T-helper 2 cell (primary cell): ENCODE data around the gene CABP2.
"Not testable (repeated sequence)": the region's sequence is repeated elsewhere in the genome, so short reads cannot be mapped to it uniquely, and the experiment has no call there.

Experiments
- DNase-seq, 5 experiments: peaks; one replicate each; pipeline versions ENCODE4 v3.0.0 to v3.0.0-alpha.2; 2012 to 2022

Gene CABP2

DNA sequence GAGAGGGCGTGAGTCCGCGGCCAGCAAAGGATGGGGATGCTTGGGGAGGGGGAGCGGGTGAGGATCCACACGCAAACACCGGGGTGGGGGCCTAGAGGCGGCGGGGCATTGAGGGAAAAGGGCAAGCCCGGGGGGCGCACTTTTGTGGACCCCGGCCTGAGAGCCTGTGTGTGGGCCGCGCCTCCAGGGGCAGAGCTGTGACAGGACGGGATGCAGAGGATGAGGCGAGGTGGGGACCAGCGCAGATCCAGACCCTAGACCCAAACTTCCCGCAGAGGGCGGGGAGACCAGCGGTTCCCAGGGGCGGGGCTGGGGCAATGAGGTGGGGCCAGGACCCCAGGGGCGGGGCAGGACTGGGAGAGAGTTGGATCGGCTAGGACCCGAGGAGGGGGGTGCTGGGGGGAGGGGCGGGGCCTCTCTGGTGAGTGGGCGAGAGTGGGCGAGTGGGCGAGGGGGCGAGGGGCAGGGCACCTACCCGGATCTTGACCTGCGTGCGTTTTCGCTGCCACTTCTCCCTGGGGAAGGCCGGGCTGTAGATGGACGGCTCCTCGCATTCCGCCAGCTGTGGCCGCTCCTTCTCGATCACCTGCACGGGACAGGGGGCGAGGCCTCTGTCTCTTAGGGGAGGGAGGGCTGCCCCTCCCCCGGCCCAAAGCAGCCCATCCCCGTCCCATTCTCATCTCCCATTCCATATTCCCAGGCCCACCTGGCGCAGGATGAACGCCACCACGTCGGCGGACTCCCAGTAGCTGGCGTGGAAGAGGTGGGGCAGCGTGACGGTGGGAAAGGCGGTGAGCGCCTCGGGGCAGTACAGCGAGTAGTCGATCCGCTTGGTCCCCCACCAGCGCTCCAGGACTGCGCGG, 28.6 kb downstream of the CABP2 start:
- no peak for DNase-seq

DNA sequence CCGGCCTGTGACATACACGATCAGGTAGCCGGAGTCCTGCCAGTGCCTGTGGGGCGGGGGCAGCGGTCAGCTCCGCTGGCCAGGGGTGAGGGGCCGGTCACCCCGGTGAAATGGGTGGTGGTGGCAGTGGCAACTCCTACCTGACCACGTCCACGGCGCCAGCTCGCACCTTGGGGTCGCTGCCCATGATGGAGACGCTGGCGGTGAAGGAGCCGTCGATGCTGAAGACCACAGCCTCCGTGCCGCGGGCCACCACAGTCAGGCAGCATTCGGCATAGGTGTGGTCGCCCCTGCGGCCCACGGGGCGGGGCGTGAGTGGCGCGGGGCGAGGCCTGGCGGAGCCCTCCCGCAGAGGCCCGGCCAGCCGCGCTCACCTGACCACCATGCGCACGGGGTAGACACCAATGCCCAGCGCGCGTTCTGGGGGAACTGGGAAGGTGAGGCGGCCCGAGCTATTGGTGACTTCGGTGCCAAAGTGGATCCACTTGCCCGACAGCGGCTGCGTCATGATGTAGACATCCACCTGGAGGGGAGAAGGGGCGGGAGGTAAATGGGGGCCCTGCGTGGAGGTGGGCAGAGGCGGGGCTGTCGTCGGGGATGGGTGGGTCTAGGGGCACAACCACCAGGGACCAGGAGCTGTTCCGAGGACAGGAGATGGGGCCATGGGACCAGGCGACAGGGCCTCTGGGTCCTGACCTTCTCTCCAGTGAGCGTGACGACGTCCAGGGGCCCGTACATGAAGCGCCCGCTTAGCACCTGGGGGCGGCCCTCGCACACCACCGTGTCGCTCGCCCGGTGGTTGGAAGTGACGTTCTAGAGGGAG, 29.5 kb downstream of the CABP2 start:
- DNase-seq = no peak

DNA sequence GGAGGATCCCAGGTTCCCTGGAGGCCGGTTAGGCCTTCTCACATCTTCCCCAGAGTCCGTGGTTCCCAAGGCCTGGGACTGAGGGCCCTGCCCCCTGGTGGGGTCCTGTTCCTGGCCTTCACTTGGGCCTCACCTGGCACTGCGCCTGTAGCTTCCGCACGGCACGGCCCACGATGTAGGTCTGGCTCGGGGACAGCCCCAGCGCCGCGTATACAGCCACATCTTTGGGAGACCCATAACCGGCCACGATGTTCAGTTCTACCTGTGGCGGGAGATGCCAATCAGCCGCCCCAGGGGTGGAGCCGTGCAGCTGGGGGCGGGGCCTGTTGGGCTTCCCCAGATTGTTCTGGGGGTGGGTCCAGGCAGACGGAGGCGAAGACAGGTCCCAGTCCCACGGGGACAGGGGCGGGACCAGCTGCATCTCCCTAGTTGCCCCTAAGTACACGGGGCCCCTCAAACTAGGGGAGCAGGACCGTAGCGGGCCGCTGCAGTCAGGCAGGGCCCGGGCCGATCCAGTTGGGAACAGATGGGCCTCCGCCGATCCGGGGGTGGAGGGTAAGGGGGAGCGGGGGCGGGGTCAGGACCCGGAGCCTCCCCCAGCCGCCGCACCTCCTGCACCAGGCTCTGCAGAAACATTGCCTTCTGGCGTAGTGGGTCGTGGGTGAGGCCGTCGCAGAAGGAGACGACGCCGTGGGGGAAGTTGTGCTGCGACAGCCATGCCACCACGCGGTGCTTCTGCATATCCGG, 30.3 kb downstream of the CABP2 start:
- no peak for DNase-seq

DNA sequence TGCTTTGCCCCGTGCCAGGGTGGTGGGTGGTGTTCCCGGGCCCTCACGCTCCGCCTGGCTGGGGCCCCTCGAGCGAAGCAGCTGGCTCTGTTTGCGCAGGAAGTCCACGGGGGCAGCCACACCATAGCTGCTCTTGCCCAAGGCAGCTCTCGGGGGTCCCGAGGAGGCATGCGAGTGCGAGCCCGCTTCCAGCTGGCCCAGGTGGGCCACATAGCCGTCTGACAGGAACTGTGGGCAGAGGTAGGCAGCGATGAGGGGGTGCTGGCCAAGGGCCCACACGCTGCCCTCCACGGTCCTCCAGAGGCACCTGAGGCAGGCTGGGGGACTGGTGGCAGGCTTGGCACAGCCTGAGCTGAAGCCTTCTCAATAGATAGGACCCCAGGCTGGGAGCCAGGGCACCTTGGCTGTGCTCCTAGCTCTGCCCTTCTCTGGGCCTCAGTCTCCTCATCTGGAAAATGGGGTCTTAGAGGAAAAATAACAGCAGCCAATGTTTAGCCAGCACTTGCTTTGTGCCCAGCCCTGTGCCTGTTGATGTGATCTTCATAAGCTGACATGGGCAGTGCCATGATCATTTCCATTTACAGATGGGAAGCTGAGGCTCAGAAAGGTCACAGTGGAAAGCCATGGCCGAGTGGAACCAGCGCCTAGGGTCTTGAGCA, 31.0 kb downstream of the CABP2 start:
- no peak for DNase-seq

DNA sequence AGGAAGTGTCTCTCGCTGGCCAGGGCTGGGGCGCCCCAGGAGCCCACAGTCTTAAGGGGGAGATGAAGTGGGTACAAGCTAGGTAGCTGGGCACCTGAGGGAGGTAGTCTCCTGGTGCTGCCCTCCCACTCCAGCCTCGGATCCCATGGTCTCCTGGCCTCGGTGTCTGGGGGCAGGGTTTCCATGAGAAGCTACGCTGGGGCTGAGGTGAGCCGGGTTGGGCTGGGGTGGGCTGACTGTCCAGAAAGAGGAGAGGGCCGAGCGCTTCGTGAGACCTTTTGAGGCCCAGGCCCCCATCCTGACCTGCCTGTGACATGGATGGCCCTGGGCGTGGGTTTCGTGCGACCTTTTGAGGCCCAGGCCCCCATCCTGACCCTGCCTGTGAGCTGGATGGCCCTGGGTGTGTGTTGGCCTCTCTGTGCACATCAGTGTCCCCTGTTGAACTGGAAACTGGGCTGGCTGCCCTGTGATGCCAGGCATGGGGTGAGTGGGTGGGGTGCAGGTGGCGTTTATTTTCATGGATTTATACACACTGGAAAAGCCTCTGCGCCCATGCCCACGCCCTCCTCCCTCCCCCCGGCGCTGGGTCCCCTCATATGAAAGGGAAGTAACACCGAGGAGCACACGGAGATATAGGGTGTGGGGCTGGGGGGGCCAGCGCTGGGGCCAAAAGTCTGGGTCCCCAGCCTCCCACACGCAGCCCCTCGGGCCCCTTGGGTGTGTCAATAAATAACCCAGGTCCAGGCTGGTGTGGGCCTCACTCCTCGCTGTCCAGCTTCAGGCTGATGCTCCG, 31.8 kb downstream of the CABP2 start:
- no peak for DNase-seq

DNA sequence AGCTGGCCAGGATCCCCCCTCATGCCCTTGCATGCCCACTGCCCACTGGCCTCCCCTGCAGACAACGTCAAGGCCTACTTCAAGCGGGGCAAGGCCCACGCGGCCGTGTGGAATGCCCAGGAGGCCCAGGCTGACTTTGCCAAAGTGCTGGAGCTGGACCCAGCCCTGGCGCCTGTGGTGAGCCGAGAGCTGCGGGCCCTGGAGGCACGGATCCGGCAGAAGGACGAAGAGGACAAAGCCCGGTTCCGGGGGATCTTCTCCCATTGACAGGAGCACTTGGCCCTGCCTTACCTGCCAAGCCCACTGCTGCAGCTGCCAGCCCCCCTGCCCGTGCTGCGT, 32.5 kb downstream of the CABP2 start:
- DNase-seq = no peak

DNA sequence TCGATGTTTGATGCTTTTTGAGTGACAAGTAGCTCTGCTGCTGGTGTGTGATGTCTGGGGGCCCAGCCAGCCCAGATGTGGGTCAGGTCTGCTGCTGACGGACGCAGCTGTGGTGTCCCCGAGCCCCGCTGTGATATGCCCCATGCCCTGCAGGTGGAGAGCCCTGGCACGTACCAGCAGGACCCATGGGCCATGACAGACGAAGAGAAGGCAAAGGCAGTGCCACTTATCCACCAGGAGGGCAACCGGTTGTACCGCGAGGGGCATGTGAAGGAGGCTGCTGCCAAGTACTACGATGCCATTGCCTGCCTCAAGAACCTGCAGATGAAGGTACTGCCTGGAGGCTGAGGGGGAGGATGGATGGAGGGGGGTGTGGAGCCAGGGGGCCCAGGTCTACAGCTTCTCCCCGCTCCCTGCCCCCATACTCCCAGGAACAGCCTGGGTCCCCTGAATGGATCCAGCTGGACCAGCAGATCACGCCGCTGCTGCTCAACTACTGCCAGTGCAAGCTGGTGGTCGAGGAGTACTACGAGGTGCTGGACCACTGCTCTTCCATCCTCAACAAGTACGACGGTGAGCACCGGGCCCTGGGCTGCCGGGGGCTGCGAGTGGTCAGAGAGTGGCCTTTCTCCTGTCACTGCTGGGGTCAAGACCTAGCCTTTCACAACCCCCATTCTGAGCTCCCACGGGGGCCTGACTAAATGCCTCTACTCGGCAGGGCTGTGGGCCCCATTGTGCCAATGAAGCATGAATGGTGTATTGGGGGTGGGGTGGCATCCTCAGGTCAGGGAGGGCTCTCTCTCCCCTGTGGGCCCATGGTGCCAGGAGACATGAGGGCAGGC, 33.1 kb downstream of the CABP2 start:
- no peak for DNase-seq

DNA sequence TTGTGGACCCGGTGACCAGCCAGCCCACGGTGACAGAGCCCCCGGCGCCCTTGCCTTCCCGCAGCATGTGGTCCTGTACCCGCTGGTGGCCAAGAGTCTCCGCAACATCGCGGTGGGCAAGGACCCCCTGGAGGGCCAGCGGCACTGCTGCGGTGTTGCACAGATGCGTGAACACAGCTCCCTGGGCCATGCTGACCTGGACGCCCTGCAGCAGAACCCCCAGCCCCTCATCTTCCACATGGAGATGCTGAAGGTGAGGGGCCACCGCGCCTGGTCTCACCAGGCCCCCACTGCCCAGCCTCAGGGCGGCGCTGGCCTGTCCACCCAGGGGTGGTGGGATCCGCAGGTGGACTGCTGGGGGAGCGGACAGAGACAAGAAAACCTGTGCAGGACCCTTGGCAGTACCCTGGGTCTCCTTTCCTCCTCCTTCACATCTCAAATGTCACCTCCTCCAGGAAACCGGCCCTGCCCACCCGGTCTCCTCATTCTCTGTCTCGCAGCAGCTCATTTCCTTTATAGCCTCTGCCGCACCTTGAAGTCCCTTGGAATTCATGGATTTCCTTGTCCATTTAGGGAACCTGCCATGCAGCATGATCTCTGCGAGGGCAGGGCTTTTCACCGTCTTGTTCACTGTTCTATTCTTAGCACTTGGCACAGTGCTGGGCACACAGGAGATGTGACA, 33.9 kb downstream of the CABP2 start:
- DNase-seq = no peak

DNA sequence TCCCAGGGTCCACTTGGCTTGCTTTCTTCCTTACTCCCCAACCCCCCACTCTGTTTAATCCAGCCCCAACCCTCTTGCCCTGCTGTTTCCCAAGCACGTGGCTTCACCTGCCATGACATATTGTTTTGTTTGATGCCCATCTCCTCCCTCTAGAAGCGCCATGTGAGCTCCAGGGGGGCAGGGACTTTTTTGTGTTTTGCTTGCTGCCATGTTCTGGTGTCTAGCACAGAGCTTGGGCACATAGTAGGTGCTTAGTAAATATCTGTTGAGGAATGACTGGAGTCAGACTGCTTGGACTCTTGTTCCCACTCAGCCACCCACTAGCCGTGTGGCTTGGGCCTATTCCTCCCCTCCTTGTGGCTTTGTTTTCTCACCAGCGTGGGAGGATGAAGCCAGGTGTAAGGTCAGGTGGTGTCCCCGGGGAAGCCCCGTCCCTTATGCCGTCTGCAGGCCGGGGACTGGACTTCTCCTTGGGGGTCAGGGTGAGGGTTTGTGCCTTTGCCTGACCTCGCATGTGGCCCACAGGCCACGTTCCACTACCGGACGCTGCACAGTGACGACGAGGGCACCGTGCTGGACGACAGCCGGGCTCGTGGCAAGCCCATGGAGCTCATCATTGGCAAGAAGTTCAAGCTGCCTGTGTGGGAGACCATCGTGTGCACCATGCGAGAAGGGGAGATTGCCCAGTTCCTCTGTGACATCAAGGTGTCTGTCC, 36.6 kb downstream of the CABP2 start:
- DNase-seq = peak in 1 of 5 experiments; percentile 33

DNA sequence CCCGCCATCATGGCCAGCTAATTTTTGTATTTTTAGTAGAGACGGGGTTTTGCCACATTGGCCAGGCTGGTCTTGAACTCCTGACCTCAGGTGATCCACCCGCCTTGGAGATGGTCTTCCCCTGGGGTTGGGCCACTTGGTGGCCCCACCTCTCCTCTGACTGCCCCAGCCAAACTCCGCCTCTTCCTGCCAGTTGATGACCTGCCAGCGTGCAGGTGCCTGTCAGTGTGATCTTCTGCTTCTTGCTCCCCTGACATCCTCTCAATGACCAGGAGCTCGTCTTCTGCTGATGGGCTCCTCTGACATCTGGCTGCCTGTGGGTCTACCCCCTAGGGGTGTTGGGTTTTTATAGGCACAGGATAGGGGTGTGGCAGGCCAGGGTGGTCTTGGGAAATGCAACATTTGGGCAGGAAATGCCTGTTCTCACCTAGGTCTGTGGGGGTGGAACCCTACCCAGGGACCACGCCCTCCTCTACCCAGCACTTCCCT, 37.3 kb downstream of the CABP2 start:
- DNase-seq = peak in 2 of 5 experiments; percentile 60 to 85

DNA sequence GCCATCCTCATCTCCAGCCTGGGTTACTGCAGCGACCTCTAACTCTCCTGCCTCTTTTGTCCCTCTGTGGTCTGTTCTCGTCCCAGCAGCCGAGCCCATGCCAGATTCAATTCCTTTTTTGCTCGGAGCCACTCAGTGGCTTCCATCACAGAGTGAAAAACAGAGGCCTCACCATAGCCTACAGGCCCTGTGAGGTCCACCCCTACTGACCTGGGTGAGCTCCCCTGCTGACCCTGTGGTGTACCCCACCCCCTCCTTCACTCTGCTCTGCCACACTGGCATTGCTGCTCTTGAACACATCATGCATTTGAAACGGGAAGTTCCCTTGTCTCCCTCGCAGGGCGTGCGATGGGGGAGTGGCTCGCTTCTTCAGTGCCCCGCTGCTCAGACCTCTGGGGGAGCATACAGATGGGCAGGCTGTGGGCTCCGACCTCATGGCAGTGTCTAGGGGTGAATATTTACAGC, 38.4 kb downstream of the CABP2 start:
- DNase-seq = peak in 3 of 5 experiments; percentile 46 to 82 (median 47)

DNA sequence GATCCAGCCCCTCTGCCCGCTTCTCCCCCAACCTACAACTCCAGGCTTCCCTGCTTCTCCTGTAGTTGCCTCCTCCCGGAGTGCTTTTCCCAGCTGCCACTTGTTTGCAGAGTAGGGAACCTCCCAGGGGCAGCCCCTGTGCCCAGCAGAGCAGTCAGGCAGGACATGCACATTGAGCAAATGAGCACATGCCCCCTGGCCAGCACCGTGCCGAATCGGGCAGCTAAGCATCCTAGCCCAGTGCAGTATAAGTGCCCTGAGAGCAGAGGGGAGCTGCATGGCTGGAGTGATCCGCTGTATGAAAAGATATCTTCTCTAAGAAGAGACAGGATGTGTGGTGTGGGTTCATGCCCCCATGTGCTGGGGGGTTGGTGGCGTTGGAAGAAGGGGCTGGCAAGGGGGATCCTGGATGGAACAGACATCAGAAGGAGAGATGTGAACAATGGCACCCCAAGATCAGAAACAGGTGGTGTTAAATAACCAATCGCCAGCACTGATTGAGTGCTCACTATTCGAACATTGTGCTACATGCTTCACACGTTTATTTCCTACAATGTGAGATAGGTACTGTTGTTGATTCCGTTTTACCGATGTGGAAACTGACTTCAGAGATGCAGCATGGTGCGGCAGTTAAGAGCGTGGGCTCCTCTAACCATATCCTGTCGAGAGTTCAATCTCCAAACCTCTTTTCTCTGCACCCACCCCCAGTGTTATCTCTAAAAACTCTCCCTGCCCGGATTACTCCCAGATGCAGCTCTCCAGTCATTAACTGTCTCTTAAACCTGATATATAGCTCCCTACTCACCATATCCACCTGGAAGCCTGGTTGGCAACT, 39.2 kb downstream of the CABP2 start:
- DNase-seq = peak in 2 of 5 experiments; percentile 63 to 93

DNA sequence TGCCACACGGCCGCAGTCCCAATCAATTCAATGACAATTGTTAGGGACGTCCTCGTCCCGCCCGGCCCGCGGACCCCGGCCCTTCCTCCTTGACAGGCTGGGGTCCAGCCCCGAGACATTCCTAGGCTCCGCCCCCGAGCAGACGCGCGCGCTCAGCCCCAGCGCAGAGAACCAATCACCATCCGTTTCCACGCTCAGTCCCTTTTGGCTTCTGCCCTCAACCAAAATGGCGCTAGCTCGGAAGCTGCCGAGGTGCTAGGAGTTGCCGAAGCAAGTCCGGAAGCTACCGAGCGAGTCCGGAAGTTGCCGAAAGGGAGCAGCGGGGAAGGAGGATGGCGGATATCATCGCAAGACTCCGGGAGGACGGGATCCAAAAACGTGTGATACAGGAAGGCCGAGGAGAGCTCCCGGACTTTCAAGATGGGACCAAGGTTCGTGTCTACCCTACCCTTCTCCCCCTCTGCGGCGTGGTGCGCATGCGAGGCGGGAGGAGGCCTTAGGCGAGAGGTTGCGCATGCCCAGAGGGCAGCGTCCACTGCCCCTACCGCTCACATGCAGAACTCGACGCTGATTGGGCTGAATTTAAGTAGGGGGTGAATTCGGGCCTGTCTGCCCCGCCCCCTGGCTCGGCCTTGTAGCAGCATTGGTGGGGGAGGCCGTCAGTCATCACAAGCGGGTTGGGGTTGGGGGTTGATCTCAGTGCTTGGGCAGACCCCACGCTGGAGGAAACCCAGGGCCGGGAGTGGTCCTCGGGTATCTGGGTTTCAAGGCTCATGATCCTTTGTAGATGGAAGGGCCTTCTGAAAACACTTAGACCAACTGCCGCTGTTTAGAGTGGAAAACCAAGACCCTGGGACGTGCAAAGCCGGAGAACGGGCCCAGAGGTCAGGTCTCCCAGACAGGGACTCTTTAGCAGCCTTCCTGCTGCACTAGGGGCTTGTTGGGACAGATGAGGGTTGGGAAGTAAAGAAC, 40.1 kb downstream of the CABP2 start, which contains the start of gene AIP:
Gene AIP (plus strand): TSS at position 200 of the 972 bp plus-strand sequence. CDS start 133 bp downstream, at position 333.
- DNase-seq = peak; percentile 84 to 99 (median 96)

DNA sequence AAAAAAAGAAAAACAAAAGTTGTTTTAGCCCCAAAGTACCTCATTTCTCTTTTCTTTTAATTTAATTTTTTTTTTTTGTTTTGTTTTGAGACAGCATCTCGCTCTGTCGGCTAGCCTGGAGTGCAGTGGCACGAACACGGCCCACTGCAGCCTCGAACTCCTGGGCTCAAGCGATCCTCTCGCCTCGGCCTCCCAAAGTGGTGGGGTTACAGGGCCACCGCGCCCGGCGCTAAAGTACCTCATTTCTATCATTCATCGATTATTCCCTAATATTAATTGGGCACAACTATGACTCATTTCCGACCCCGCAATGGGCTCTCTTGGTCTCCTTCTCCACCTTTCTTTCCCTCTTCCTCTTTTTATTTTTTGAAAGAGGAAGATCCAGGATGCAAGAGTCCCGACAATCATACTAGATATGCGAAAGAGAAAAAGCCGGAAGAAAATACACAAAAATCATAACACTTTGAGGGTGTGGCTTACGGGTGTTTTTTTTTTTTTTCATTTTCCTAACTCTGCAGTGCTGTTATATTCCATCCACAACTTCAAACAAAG, 40.9 kb downstream of the CABP2 start:
- DNase-seq = peak in 1 of 5 experiments; percentile 55

DNA sequence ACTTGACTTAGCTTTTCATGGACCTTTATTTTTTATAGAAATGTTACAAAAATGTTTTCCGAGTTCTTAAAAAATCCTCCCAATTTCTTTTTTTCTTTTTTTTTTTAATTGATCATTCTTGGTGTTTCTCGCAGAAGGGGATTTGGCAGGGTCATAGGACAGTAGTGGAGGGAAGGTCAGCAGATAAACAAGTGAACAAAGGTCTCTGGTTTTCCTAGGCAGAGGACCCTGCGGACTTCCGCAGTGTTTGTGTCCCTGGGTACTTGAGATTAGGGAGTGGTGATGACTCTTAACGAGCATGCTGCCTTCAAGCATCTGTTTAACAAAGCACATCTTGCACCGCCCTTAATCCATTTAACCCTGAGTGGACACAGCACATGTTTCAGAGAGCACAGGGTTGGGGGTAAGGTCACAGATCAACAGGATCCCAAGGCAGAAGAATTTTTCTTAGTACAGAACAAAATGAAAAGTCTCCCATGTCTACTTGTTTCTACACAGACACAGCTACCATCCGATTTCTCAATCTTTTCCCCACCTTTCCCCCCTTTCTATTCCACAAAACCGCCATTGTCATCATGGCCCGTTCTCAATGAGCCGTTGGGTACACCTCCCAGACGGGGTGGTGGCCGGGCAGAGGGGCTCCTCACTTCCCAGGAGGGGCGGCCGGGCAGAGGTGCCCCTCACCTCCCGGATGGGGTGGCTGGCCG, 45.7 kb downstream of the CABP2 start:
- not testable (repeated sequence) for DNase-seq

DNA sequence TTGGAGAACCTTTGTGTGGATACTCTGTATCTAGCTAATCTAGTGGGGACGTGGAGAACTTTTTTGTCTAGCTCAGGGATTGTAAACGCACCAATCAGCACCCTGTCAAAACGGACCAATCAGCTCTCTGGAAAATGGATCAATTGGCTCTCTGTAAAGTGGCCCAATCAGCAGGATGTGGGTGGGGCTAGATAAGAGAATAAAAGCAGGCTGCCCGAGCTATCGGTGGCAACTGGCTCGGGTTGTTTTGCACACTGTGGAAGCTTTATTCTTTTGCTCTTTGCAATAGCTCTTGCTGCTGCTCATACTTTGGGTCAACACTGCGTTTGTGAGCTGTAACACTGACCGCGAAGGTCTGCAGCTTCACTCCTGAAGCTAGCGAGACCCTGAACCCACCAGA, 46.6 kb downstream of the CABP2 start:
- DNase-seq = not testable (repeated sequence)
